IMR-90 (cell line): ENCODE measurements around the gene FAM47E. TPM values are rescaled to one million over a fixed set of nuclear protein-coding genes. Genes with fewer than 3 reads are reported as not detected.

Source experiments
- ATAC-seq: fragments of 200-7000 bp; cut with Tn5 transposase; 2 replicates; pipeline ENCODE4 v1.9.1; 2020; ENCODE audit warnings: low read depth, mild to moderate bottlenecking, moderate library complexity
- BruUV-seq: library from RNA; stranded (reverse); fragments of 400-500 nt; replicated peaks from 2 replicates; lab custom pipeline; 2021; lab: Mats Ljungman, UMichigan
- CTCF ChIA-PET: fragments of 300-600 bp; formaldehyde crosslinking; extraction: SDS; loops from one replicate; lab custom pipeline; 2021; ENCODE audit warnings: antibody characterized with exemption; lab: Yijun Ruan, JAX
- POLR2A ChIA-PET: fragments of 300-600 bp; sonication (Branson Sonifier 250); formaldehyde crosslinking; loops from one replicate; lab custom pipeline; 2022; ENCODE audit warnings: antibody characterized with exemption; ENCODE audit not compliant: unreplicated experiment; lab: Charles Lee
- DNase-seq: peaks from one replicate; pipeline ENCODE4 v3.0.0; 2013
- H2AFZ ChIP-seq: replicated peaks from 2 replicates; pipeline ENCODE3; 2013; ENCODE audit warnings: low read length, mild to moderate bottlenecking; ENCODE audit not compliant: poor library complexity
- H2AK5ac ChIP-seq: 2 replicates; pipeline ENCODE4 v1.6.1; 2013; ENCODE audit warnings: low read depth, low read length, inconsistent platforms
- H2AK9ac ChIP-seq: replicated peaks from 2 replicates; pipeline ENCODE3; 2013; ENCODE audit warnings: mild to moderate bottlenecking, low read depth, low read length, moderate library complexity; ENCODE audit not compliant: poor library complexity
- H2BK120ac ChIP-seq: 2 replicates; pipeline ENCODE4 v1.6.1; 2013; ENCODE audit warnings: low read depth, low read length, inconsistent platforms
- H2BK15ac ChIP-seq: 3 replicates; pipeline ENCODE4 v1.6.1; 2013; ENCODE audit warnings: low read depth, low read length, inconsistent platforms
- H2BK20ac ChIP-seq: 2 replicates; pipeline ENCODE4 v1.6.1; 2013; ENCODE audit warnings: low read depth, mild to moderate bottlenecking, inconsistent platforms, low read length, moderate library complexity
- H2BK5ac ChIP-seq: 2 replicates; pipeline ENCODE4 v1.6.1; 2013; ENCODE audit warnings: mild to moderate bottlenecking, low read depth, low read length, inconsistent platforms; ENCODE audit not compliant: poor library complexity, severe bottlenecking
- H3K14ac ChIP-seq: replicated peaks from 2 replicates; pipeline ENCODE4 v1.6.1; 2013; ENCODE audit warnings: low read depth, low read length, inconsistent platforms
- H3K18ac ChIP-seq: 2 replicates; pipeline ENCODE4 v1.6.1; 2013; ENCODE audit warnings: low read depth, low read length, control low read depth
- H3K23ac ChIP-seq: 2 replicates; pipeline ENCODE4 v1.6.1; 2013; ENCODE audit warnings: low read depth, low read length, inconsistent platforms
- H3K27ac ChIP-seq: 2 replicates; pipeline ENCODE4 v1.5.1; 2013; ENCODE audit warnings: mild to moderate bottlenecking, control low read depth, low read length; ENCODE audit not compliant: insufficient read depth
- H3K27me3 ChIP-seq: 2 replicates; pipeline ENCODE4 v1.6.1; 2013; ENCODE audit warnings: low read length; ENCODE audit not compliant: control insufficient read depth, insufficient read depth
- H3K36me3 ChIP-seq: 2 replicates; pipeline ENCODE4 v1.6.1; 2013; ENCODE audit warnings: low read length, mixed read lengths; ENCODE audit not compliant: control insufficient read depth, insufficient read depth
- H3K4ac ChIP-seq: 2 replicates; pipeline ENCODE4 v1.6.1; 2013; ENCODE audit warnings: low read depth, low read length, inconsistent platforms
- H3K4me1 ChIP-seq: 2 replicates; pipeline ENCODE4 v1.6.1; 2013; ENCODE audit warnings: low read length, mixed read lengths; ENCODE audit not compliant: control insufficient read depth, insufficient read depth
- H3K4me2 ChIP-seq: 2 replicates; pipeline ENCODE4 v1.6.1; 2013; ENCODE audit warnings: low read depth, mild to moderate bottlenecking, control low read depth, low read length, moderate library complexity
- H3K4me3 ChIP-seq: 2 replicates; pipeline ENCODE4 v1.5.1; 2013; ENCODE audit warnings: low read depth, mild to moderate bottlenecking, control low read depth, low read length, moderate library complexity; ENCODE audit not compliant: insufficient read depth
- H3K56ac ChIP-seq: 2 replicates; pipeline ENCODE4 v1.6.1; 2013; ENCODE audit warnings: low read length, inconsistent platforms; ENCODE audit not compliant: insufficient read depth; ENCODE audit errors: extremely low read depth
- H3K79me1 ChIP-seq, 2 experiments: 2 replicates each; pipeline ENCODE4 v1.6.1; 2013; ENCODE audit warnings: low read length in 2 of 2, inconsistent platforms in 1 of 2, low read depth in 1 of 2
- H3K9ac ChIP-seq: 2 replicates; pipeline ENCODE4 v1.6.1; 2013; ENCODE audit warnings: low read depth, low read length, control low read depth
- H3K9me1 ChIP-seq: 2 replicates; pipeline ENCODE4 v1.6.1; 2013; ENCODE audit warnings: low read length, inconsistent platforms; ENCODE audit not compliant: insufficient read depth
- H3K9me3 ChIP-seq: 2 replicates; pipeline ENCODE4 v1.6.1; 2013; ENCODE audit warnings: low read length; ENCODE audit not compliant: control insufficient read depth, insufficient read depth
- H4K20me1 ChIP-seq: 2 replicates; pipeline ENCODE4 v1.6.1; 2013; ENCODE audit warnings: low read length, inconsistent platforms; ENCODE audit not compliant: insufficient read depth
- H4K5ac ChIP-seq: 2 replicates; pipeline ENCODE4 v1.6.1; 2013; ENCODE audit warnings: mild to moderate bottlenecking, low read depth, low read length, control low read depth
- H4K8ac ChIP-seq, 2 experiments: 2 replicates each; pipeline ENCODE4 v1.6.1; 2013; ENCODE audit warnings: low read depth in 2 of 2, low read length in 2 of 2, control low read depth in 1 of 2, inconsistent platforms in 1 of 2
- H4K91ac ChIP-seq: 2 replicates; pipeline ENCODE4 v1.6.1; 2013; ENCODE audit warnings: low read depth, low read length, inconsistent platforms; ENCODE audit not compliant: insufficient read depth
- BHLHE40 ChIP-seq: fragments of 150-350 bp; IDR thresholded peaks from 2 replicates; pipeline ENCODE4 v1.6.1; 2016; ENCODE audit warnings: mild to moderate bottlenecking, low read depth, low read length
- CEBPB ChIP-seq: IDR thresholded peaks from 2 replicates; pipeline ENCODE4 v1.6.1; 2012; ENCODE audit warnings: low read depth, low read length, improper control_type of control experiment
- CHD1 ChIP-seq: IDR thresholded peaks from 2 replicates; pipeline ENCODE4 v1.6.1; 2012; ENCODE audit warnings: low read depth, low read length, improper control_type of control experiment
- FOS ChIP-seq: fragments of 150-350 bp; IDR thresholded peaks from 2 replicates; pipeline ENCODE4 v1.6.1; 2016; ENCODE audit warnings: low read depth, low read length
- MAFK ChIP-seq: IDR thresholded peaks from 2 replicates; pipeline ENCODE4 v1.6.1; 2012; ENCODE audit warnings: low read depth, low read length, improper control_type of control experiment
- MAZ ChIP-seq: IDR thresholded peaks from 2 replicates; pipeline ENCODE4 v1.6.1; 2012; ENCODE audit warnings: low read depth, mild to moderate bottlenecking, low read length, improper control_type of control experiment, moderate library complexity, borderline replicate concordance
- MXI1 ChIP-seq: IDR thresholded peaks from 2 replicates; pipeline ENCODE4 v1.6.1; 2012; ENCODE audit warnings: low read depth, mild to moderate bottlenecking, low read length, moderate library complexity, borderline replicate concordance
- NFE2L2 ChIP-seq: fragments of 150-350 bp; IDR thresholded peaks from 2 replicates; pipeline ENCODE4 v1.6.1; 2016; ENCODE audit warnings: low read depth, mild to moderate bottlenecking, low read length
- POLR2A ChIP-seq: IDR thresholded peaks from 2 replicates; pipeline ENCODE4 v1.6.1; 2012; ENCODE audit warnings: mild to moderate bottlenecking, low read depth, low read length
- RAD21 ChIP-seq: IDR thresholded peaks from 2 replicates; pipeline ENCODE4 v1.6.1; 2012; ENCODE audit warnings: low read length, improper control_type of control experiment
- RCOR1 ChIP-seq: IDR thresholded peaks from 2 replicates; pipeline ENCODE4 v1.6.1; 2012; ENCODE audit warnings: mild to moderate bottlenecking, low read length, improper control_type of control experiment; ENCODE audit not compliant: insufficient replicate concordance
- SMC3 ChIP-seq: fragments of 150-350 bp; IDR thresholded peaks from 2 replicates; pipeline ENCODE4 v1.6.1; 2016; ENCODE audit warnings: low read depth, mild to moderate bottlenecking, antibody characterized with exemption, low read length, moderate library complexity
- WGBS, 2 experiments: methylation state at CpG; one replicate each; pipeline versions ENCODE4 v1.1.5 to v1.1.7; 2013; ENCODE audit warnings: missing lambda C conversion rate in 2 of 2; ENCODE audit not compliant: insufficient read length in 1 of 2; ENCODE audit errors: extremely low coverage in 2 of 2; 5-methylcytosine and 5-hydroxymethylcytosine counted together
- dilution Hi-C: fragments of 300-500 bp; cut with HindIII; formaldehyde crosslinking; loops from one replicate; pipeline ENCODE4 v1.14.3; 2018; ENCODE audit warnings: low sequenced_read_pairs; ENCODE audit not compliant: unreplicated experiment
- in situ Hi-C: fragments of 300-500 bp; cut with MboI; formaldehyde crosslinking; loops from 3 replicates; pipeline ENCODE4 v1.14.3; 2019; ENCODE audit warnings: low sequenced_read_pairs, inconsistent platforms, mixed read lengths
- intact Hi-C: fragments of 100-400 bp; cut with micrococcal nuclease; formaldehyde crosslinking; loops from 2 replicates; pipeline ENCODE4 v1.10.0; 2022
- polyA plus RNA-seq, 3 experiments: library from polyadenylated mRNA; depleted of rRNA; stranded (reverse); fragments of >200 nt; gene quantifications; 2 replicates each; pipeline ENCODE4 v1.2.3, GENCODE V29; 2012; ENCODE audit warnings: low replicate concordance in 1 of 3
- total RNA-seq: library from RNA; depleted of rRNA; stranded (reverse); fragments of >200 nt; gene quantifications from 2 replicates; pipeline ENCODE4 v1.2.3, GENCODE V29; 2012
- TF ChIP-seq, protein P1 (sequence below): fragments of 150-350 bp; IDR thresholded peaks from 2 replicates; pipeline ENCODE4 v1.6.1; 2017; ENCODE audit warnings: mild to moderate bottlenecking, antibody characterized with exemption, low read length, low read depth
- TF ChIP-seq, protein P2 (sequence below): fragments of 150-350 bp; IDR thresholded peaks from 2 replicates; pipeline ENCODE4 v1.6.1; 2016; ENCODE audit warnings: low read depth, mild to moderate bottlenecking, low read length, moderate library complexity, borderline replicate concordance
- TF ChIP-seq, protein P3 (sequence below): conservative IDR thresholded peaks from 2 replicates; pipeline ENCODE4 v1.5.1; 2012; ENCODE audit warnings: mild to moderate bottlenecking, low read depth, low read length, improper control_type of control experiment

FAM47E gene
- total and polyA plus RNA-seq, 2 of the 4 experiments (the other 2 are of a cell fraction) = 0.05 TPM; not detected in 1

GRCh38 chr4:76253511-76253910, 2.0 kb downstream of the FAM47E start:
- in situ Hi-C loops (no loop called here), dilution Hi-C loops (no loop called here), intact Hi-C loops (no loop called here)
- Histone ChIP-seq H3K9me1 (no peaks in the 10 kb centered on the region), H3K4me3 (no peak overlapping the region), H4K5ac (no peak overlapping the region), H2AK5ac (no peak overlapping the region), H2AFZ (no peak overlapping the region), H4K20me1 (no peaks in the 10 kb centered on the region), H4K8ac (no peak overlapping the region), H3K23ac (no peak overlapping the region), H3K79me1 (no peaks in the 10 kb centered on the region), H3K4ac (no peak overlapping the region), H3K56ac (no peak overlapping the region), H3K4me2 (no peak overlapping the region), H3K9me3 (no peaks in the 10 kb centered on the region), H2BK15ac (no peak overlapping the region), H3K4me1 (no peaks in the 10 kb centered on the region), H2BK20ac (no peak overlapping the region), H4K91ac (no peak overlapping the region), H3K27ac (no peak overlapping the region), H2AK9ac (no peak overlapping the region), H2BK5ac (no peak overlapping the region), H3K9ac (no peak overlapping the region), H3K36me3 (no peaks in the 10 kb centered on the region), H2BK120ac (no peak overlapping the region), H3K18ac (no peak overlapping the region), H3K27me3 (peaks cover 69% of the 10 kb centered on the region), H3K14ac (no peak overlapping the region)
- TF ChIP-seq, protein P1, sequence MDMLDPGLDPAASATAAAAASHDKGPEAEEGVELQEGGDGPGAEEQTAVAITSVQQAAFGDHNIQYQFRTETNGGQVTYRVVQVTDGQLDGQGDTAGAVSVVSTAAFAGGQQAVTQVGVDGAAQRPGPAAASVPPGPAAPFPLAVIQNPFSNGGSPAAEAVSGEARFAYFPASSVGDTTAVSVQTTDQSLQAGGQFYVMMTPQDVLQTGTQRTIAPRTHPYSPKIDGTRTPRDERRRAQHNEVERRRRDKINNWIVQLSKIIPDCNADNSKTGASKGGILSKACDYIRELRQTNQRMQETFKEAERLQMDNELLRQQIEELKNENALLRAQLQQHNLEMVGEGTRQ = no peak
- TF ChIP-seq, protein P2, sequence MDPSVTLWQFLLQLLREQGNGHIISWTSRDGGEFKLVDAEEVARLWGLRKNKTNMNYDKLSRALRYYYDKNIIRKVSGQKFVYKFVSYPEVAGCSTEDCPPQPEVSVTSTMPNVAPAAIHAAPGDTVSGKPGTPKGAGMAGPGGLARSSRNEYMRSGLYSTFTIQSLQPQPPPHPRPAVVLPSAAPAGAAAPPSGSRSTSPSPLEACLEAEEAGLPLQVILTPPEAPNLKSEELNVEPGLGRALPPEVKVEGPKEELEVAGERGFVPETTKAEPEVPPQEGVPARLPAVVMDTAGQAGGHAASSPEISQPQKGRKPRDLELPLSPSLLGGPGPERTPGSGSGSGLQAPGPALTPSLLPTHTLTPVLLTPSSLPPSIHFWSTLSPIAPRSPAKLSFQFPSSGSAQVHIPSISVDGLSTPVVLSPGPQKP = no peak
- TF ChIP-seq RAD21 = no peak
- no peak for TF ChIP-seq SMC3
- TF ChIP-seq MAZ = no peak
- TF ChIP-seq, protein P3, sequence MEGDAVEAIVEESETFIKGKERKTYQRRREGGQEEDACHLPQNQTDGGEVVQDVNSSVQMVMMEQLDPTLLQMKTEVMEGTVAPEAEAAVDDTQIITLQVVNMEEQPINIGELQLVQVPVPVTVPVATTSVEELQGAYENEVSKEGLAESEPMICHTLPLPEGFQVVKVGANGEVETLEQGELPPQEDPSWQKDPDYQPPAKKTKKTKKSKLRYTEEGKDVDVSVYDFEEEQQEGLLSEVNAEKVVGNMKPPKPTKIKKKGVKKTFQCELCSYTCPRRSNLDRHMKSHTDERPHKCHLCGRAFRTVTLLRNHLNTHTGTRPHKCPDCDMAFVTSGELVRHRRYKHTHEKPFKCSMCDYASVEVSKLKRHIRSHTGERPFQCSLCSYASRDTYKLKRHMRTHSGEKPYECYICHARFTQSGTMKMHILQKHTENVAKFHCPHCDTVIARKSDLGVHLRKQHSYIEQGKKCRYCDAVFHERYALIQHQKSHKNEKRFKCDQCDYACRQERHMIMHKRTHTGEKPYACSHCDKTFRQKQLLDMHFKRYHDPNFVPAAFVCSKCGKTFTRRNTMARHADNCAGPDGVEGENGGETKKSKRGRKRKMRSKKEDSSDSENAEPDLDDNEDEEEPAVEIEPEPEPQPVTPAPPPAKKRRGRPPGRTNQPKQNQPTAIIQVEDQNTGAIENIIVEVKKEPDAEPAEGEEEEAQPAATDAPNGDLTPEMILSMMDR = no peak
- no peak for TF ChIP-seq CHD1
- no peak for TF ChIP-seq BHLHE40
- no peak for TF ChIP-seq MAFK
- no peak for TF ChIP-seq MXI1
- TF ChIP-seq FOS = no peak
- no peak for TF ChIP-seq RCOR1
- TF ChIP-seq CEBPB = no peak
- no peak for TF ChIP-seq NFE2L2
- no peak for TF ChIP-seq POLR2A
- ChIA-PET POLR2A (no interaction called here), CTCF (no interaction called here)
- WGBS, 2 experiments = 80% methylated on average over 1 of the region's 6 CpGs; no CpG with 5 or more reads in 1 of the 2 experiments
- no peak for ATAC-seq
- no peak for DNase-seq
- no TSS peak for BruUV-seq
